ENCODE results near the gene TREML2. TPM values are rescaled to one million over a fixed set of nuclear protein-coding genes. Genes with fewer than 3 reads are reported as not detected.
"Not testable (repeated sequence)": the region's sequence is repeated elsewhere in the genome, so short reads cannot be mapped to it uniquely, and the experiment has no call there.

TREML2 gene, protein sequence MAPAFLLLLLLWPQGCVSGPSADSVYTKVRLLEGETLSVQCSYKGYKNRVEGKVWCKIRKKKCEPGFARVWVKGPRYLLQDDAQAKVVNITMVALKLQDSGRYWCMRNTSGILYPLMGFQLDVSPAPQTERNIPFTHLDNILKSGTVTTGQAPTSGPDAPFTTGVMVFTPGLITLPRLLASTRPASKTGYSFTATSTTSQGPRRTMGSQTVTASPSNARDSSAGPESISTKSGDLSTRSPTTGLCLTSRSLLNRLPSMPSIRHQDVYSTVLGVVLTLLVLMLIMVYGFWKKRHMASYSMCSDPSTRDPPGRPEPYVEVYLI
- total RNA-seq (0.09 TPM), polyA plus RNA-seq (ENCODE audit: insufficient read depth in 1 of 8, insufficient read length in 8 of 8, low replicate concordance in 1 of 8) (under 1 TPM; 0.05 to 0.16 (median 0.11) TPM)
- long read RNA-seq, donor 1 = 0 reads
- long read RNA-seq, donor 2 = 0 reads
- long read RNA-seq, donor 3 = 0 reads
- long read RNA-seq, donor 4 = 0 reads
- long read RNA-seq, donor 5 = 0 reads
- long read RNA-seq, donor 6 = 0 reads
- long read RNA-seq, donor 7 = 0 reads
- long read RNA-seq, donor 8 = 0 reads
- long read RNA-seq, donor 9 = 0 reads
- long read RNA-seq, donor 10 = 0 reads
- long read RNA-seq, donor 11 = 0 reads

DNA sequence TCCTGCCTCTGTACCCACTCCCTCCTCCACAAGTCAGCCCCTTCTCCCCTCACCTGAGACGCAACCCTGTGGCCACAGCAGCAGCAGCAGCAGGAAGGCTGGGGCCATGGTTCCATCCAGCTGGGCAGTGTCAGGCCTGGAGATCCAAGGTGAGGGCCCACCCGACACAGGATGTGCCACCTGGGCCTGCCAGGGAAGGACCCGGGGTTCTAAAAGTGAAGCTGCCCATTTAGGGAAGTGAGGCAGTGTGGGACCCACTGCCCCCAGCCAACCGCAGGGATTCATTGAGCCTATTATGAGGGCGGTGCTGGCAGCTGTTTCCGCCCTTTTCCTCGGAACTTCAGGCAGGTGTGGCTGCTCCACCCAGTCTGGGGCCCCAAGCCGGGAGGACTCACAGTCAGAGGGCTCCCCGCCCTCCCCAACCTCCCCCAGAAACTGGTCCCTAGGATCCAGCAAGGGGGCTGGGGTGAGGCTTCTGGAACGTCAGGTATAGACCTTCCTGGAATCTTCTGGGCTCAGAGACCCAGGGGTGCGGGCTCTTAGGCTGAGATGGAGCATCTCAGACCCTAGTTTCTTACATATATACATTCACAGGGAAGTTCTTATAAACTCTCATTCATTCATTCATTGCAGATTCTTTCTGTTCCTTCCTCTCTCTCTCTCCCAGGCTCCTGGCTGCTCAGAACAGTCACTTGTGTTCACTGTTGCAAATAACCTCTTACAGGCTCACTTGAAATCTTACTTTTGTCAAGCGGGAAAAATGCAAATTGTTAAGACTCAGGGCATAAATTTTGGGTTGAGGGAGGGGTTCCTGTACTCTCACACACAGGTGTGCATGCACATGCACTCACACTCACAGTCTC lies at the start of gene TREML2:
Gene TREML2 (minus strand): TSS at position 249 of the 863 bp plus-strand sequence. CDS start 141 bp downstream, at position 108.
- Histone ChIP-seq H3K4me3 (ENCODE audit: low read length) (no peak within 1 kb of the TSS), H3K36me3 (ENCODE audit: control insufficient read depth, insufficient read depth, low read length) (no peaks in the 10 kb centered on the region), H3K4me1 (ENCODE audit: control insufficient read depth, insufficient read depth, low read length) (no peaks in the 10 kb centered on the region), H3K27me3 (ENCODE audit: control insufficient read depth, insufficient read depth, low read length) (no peaks in the 10 kb centered on the region), H3K27ac (ENCODE audit: low read length) (no peak within 1 kb of the TSS), H3K9me3 (replicated peaks; ENCODE audit: control insufficient read depth, low read depth, low read length) (no peaks in the 10 kb centered on the region)
- WGBS (ENCODE audit: insufficient coverage) = 56% methylated on average over 9 of the region's 12 CpGs
- no peak for DNase-seq

DNA sequence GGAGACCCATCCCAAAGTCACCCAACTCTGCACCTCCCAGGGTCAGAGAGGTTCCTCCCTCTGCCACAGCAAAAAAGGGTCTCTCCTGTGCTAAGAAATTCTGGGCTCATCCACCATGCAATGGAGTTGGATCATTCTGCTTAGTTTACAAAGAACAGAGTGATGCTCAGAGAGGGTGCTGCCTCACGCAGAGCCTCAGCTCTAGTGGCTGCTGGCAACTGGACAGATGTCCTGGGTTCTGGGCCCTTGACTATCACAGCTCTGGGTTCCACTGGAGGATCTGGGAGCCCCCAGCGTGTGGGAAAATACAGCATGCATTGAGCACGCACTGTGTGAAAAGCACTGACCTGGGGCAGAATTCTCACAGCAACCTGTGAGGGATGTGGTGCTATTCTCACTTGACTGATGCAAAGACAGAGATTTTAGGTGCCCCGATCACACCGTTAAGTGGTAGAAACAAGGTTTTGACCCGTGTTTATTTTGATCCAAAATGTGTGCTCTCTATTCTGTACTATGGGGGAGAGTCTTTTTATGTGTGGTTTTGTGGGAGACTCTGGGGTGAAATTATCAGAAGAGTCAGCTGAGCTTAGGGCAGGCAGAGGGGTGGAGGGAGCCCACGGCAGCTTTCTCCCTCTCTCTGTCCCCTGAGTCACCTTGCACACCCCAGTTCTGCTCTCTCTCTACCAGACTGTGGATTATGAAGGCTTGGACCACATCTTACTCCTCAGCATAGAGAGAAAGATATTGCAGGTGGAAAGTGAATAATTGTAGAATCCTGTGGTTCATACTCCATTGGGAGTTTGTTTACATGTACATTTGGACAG lies 47.1 kb upstream of the TREML2 start:
- H3K27me3 ChIP-seq (ENCODE audit: control insufficient read depth, insufficient read depth, low read length) = no peaks in the 10 kb centered on the region
- no peak for DNase-seq
- H3K9me3 ChIP-seq (replicated peaks; ENCODE audit: control insufficient read depth, low read depth, low read length) = no peaks in the 10 kb centered on the region
- H3K4me1 ChIP-seq (ENCODE audit: control insufficient read depth, insufficient read depth, low read length) = no peaks in the 10 kb centered on the region
- 57% methylated on average over 6 of the region's 7 CpGs for WGBS (ENCODE audit: insufficient coverage)
- H3K36me3 ChIP-seq (ENCODE audit: control insufficient read depth, insufficient read depth, low read length) = no peaks in the 10 kb centered on the region
- H3K4me3 ChIP-seq (ENCODE audit: low read length) = no peak overlapping the region
- H3K27ac ChIP-seq (ENCODE audit: low read length) = no peak overlapping the region

DNA sequence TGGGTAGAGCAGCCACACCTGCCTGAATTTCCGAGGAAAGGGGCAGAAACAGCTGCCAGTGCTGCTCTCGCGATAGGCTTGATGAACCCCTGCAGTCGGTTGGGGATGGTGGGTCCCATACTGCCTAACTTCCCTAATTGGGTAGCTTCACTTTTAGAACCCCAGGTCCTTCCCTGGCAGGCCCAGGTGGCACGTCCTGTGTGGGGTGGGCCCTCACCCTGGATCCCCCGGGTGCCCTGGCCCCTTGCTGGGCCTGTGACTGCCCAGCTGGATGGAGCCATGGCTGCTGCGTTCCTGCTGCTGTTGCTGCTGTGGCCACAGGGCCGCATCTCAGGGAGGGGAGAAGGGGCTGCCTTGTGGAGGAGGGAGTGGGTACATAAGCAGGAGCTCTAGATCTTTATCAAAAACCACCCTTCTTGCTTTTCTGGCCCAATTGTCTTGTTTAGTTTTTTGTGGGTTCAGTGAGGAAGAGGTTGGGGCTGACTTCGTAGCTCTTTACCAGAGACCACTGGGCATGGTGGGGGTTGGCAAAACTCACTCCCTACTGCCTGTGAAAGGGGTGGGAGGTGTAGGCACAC lies 46.4 kb upstream of the TREML2 start:
- Histone ChIP-seq H3K4me3 (ENCODE audit: low read length) (no peak overlapping the region), H3K36me3 (ENCODE audit: control insufficient read depth, insufficient read depth, low read length) (no peaks in the 10 kb centered on the region), H3K27ac (ENCODE audit: low read length) (no peak overlapping the region), H3K27me3 (ENCODE audit: control insufficient read depth, insufficient read depth, low read length) (peaks cover 4% of the 10 kb centered on the region), H3K9me3 (replicated peaks; ENCODE audit: control insufficient read depth, low read depth, low read length) (no peaks in the 10 kb centered on the region), H3K4me1 (ENCODE audit: control insufficient read depth, insufficient read depth, low read length) (no peaks in the 10 kb centered on the region)
- 66% methylated on average over 4 of the region's 9 CpGs for WGBS (ENCODE audit: insufficient coverage)
- no peak for DNase-seq

DNA sequence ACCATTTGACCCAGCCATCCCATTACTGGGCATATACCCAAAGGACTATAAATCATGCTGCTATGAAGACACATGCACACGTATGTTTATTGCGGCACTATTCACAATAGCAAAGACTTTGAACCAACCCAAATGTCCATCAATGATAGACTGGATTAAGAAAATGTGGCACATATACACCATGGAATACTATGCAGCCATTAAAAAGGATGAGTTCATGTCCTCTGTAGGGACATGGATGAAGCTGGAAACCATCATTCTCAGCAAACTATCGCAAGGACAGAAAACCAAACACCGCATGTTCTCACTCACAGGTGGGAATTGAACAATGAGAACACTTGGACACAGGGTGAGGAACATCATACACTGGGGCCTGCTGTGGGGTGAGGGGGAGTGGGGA lies 45.6 kb upstream of the TREML2 start:
- H3K4me1 ChIP-seq (ENCODE audit: control insufficient read depth, insufficient read depth, low read length); H3K27me3 ChIP-seq (ENCODE audit: control insufficient read depth, insufficient read depth, low read length); H3K4me3 ChIP-seq (ENCODE audit: low read length); H3K36me3 ChIP-seq (ENCODE audit: control insufficient read depth, insufficient read depth, low read length); DNase-seq; H3K9me3 ChIP-seq (replicated peaks; ENCODE audit: control insufficient read depth, low read depth, low read length); H3K27ac ChIP-seq (ENCODE audit: low read length): not testable (repeated sequence)
- WGBS (ENCODE audit: insufficient coverage) = no CpG with 5 or more reads among the region's 4 CpGs

DNA sequence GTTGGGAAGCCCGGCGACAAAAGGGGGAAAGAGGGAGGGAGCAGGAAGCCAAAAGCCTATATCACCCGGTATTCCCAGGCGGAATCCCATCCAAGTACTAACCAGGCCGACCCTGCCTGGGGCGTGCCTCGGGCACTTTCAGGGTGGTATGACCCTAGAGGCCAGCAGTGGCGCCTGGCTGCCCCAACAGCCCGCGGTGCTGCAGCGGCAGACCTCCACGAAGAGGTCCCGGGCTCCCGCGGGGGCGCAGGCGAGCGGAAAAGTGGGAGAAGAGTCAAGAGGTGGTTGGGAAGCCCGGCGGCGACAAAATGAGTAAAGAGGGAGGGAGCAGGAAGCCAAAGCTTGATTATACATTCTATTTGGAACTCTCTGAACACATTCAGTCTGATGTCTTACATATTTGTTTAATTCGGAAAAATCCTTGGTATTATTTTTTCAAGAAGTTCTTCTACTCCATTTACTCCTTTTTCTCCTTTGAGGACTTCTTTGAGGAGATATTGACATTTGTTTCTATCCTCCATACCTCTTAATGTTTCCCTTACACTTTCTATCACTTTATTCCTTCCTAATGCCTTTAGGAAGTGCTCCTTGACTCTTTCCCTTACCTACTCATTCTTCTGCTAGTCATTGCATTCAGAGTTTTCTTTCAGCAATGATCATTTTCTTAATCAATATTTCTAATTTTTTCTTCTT lies 38.7 kb upstream of the TREML2 start:
- H3K4me3 ChIP-seq (ENCODE audit: low read length) = no peak overlapping the region
- H3K4me1 ChIP-seq (ENCODE audit: control insufficient read depth, insufficient read depth, low read length) = no peaks in the 10 kb centered on the region
- 3% methylated on average over 5 of the region's 22 CpGs for WGBS (ENCODE audit: insufficient coverage)
- peaks cover 23% of the 10 kb centered on the region for H3K27me3 ChIP-seq (ENCODE audit: control insufficient read depth, insufficient read depth, low read length)
- H3K9me3 ChIP-seq (replicated peaks; ENCODE audit: control insufficient read depth, low read depth, low read length) = no peaks in the 10 kb centered on the region
- no peak for DNase-seq
- H3K27ac ChIP-seq (ENCODE audit: low read length) = no peak overlapping the region
- no peaks in the 10 kb centered on the region for H3K36me3 ChIP-seq (ENCODE audit: control insufficient read depth, insufficient read depth, low read length)

DNA sequence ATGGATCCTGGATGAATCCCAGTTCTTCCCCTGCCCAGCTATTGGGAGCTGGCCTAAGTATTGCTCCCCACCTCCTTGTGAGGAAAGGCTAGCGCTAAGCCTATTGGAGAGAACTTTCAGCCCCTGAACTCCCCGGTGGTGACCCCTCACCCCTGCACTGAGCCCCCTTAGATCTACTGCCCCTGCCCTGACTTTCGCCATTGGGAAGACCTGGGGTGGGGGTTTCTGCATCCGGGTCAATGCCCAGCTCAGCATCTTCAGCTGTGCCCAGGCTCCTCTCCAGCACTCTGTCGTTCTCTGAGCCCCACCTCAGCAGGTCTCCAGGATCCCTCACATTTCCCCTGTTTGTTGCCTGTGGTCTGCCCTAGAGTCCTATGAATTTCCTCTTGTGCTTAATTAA lies 36.2 kb upstream of the TREML2 start:
- peaks cover 22% of the 10 kb centered on the region for H3K27me3 ChIP-seq (ENCODE audit: control insufficient read depth, insufficient read depth, low read length)
- no peak overlapping the region for H3K27ac ChIP-seq (ENCODE audit: low read length)
- no peak for DNase-seq
- H3K9me3 ChIP-seq (replicated peaks; ENCODE audit: control insufficient read depth, low read depth, low read length) = no peaks in the 10 kb centered on the region
- no peaks in the 10 kb centered on the region for H3K4me1 ChIP-seq (ENCODE audit: control insufficient read depth, insufficient read depth, low read length)
- WGBS (ENCODE audit: insufficient coverage) = 51% methylated on average over 3 of the region's 5 CpGs
- no peaks in the 10 kb centered on the region for H3K36me3 ChIP-seq (ENCODE audit: control insufficient read depth, insufficient read depth, low read length)
- no peak overlapping the region for H3K4me3 ChIP-seq (ENCODE audit: low read length)

DNA sequence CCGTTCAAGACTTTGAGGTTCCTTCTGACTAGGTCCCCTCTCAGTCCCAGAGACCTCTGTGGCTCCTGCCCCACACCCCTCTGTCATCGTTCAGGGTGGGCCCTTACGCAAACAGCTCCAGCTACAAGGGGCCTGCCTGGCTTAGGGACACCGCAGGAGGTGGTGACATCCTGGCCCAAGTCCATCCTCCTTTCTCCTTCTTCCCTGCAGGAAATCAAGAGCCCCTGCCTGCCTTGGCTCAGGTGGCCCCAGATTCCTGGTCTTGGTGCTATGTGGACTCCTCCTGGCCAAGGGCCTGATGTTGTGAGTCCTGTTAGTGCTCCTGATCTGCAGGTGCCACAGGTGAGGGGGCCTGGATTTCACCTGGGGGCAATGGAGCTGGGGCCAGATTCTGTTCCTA lies 35.3 kb upstream of the TREML2 start:
- no peak for DNase-seq
- no peaks in the 10 kb centered on the region for H3K4me1 ChIP-seq (ENCODE audit: control insufficient read depth, insufficient read depth, low read length)
- H3K36me3 ChIP-seq (ENCODE audit: control insufficient read depth, insufficient read depth, low read length) = no peaks in the 10 kb centered on the region
- H3K27me3 ChIP-seq (ENCODE audit: control insufficient read depth, insufficient read depth, low read length) = peaks cover 22% of the 10 kb centered on the region
- no peak overlapping the region for H3K27ac ChIP-seq (ENCODE audit: low read length)
- H3K9me3 ChIP-seq (replicated peaks; ENCODE audit: control insufficient read depth, low read depth, low read length) = no peaks in the 10 kb centered on the region
- H3K4me3 ChIP-seq (ENCODE audit: low read length) = no peak overlapping the region
- 77% methylated on average over 3 of the region's 4 CpGs for WGBS (ENCODE audit: insufficient coverage)

DNA sequence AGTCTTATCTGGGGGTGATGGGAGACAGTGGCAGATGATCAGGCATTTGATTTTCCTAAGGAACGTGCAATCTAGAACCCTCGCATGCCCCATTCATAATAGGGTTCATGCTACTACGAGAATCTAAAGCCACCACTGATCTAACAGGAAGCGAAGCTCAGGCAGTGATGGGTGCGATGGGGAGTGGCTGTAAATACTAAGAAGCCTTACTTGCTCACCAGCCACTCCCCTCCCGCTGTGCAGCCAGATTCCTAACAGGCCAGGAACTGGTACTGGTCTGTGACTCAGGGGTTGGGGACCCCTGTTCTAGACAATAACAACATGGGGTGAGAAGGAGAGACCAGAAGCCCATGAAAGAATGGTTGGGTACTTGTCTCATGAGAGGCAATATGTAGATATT lies 31.7 kb upstream of the TREML2 start:
- no peak for DNase-seq
- H3K27ac ChIP-seq (ENCODE audit: low read length) = no peak overlapping the region
- no peaks in the 10 kb centered on the region for H3K9me3 ChIP-seq (replicated peaks; ENCODE audit: control insufficient read depth, low read depth, low read length)
- peaks cover 14% of the 10 kb centered on the region for H3K27me3 ChIP-seq (ENCODE audit: control insufficient read depth, insufficient read depth, low read length)
- H3K4me1 ChIP-seq (ENCODE audit: control insufficient read depth, insufficient read depth, low read length) = no peaks in the 10 kb centered on the region
- no peaks in the 10 kb centered on the region for H3K36me3 ChIP-seq (ENCODE audit: control insufficient read depth, insufficient read depth, low read length)
- no peak overlapping the region for H3K4me3 ChIP-seq (ENCODE audit: low read length)
- no CpG with 5 or more reads among the region's 6 CpGs for WGBS (ENCODE audit: insufficient coverage)

DNA sequence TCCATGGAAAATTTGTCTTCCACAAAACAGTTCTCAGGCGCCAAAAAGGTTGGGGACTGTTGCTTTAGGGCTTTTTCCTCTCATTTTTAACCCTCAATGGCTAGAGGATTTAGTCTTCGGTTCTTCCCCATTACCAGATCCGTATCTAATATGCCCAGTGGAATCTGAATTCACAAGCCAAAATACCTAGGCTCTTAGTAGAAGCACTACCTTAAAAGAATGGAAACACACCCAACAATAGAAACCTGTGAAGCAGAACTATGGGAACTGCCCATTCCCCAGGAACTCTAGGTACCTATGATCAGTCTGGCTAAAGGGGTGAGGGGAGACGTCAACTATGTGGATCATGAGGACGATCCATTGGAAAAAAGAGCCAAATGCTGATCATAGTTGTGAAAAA lies 30.3 kb upstream of the TREML2 start:
- 43% methylated on average over 2 of the region's 5 CpGs for WGBS (ENCODE audit: insufficient coverage)
- peaks cover 13% of the 10 kb centered on the region for H3K27me3 ChIP-seq (ENCODE audit: control insufficient read depth, insufficient read depth, low read length)

More for the DNA sequence above, 30.3 kb upstream of the TREML2 start:
- Histone ChIP-seq H3K4me3 (ENCODE audit: low read length) (no peak overlapping the region), H3K4me1 (ENCODE audit: control insufficient read depth, insufficient read depth, low read length) (no peaks in the 10 kb centered on the region), H3K27ac (ENCODE audit: low read length) (no peak overlapping the region), H3K9me3 (replicated peaks; ENCODE audit: control insufficient read depth, low read depth, low read length) (no peaks in the 10 kb centered on the region), H3K36me3 (ENCODE audit: control insufficient read depth, insufficient read depth, low read length) (no peaks in the 10 kb centered on the region)
- DNase-seq = no peak
